Measurements from ENCODE around the gene GFOD2. TPM values are rescaled to one million over a fixed set of nuclear protein-coding genes. Genes with fewer than 3 reads are reported as not detected.

The GFOD2 gene
- total and polyA plus RNA-seq, 8 donors: 6.4 to 17.2 (median 9.6) TPM

DNA sequence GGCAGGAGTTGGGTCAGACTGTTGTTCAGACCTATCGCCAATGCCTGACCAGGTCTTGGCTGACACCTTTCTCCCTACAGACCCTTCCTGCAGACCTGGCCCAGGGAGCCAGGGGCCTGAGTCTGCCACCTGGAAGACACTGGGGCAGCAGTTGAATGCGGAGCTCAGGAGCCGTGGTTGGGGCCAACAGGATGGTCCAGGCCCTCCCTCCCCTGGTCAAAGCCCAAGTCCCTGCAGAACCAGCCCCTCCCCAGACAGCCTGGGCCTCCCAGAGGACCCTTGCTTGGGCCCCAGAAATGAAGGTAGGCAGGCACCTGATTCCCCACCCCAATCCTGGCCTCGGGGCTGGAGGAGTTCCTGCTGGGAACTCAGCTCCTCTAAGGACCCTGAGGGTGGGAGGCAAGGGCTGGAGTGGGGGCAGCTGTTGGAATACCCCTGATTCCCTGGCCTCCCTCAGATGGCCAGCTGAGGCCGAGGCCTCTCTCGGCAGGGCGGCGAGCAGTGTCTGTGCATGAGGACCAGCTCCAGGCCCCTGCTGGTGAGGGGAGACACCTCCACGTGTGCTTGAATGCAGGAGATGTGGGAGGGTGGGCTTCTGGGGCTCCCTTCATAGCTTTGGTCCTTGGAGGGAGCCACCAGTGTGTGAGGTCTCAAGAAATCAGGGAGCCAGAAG, 62.6 kb downstream of the GFOD2 start:
- Histone ChIP-seq H3K27ac (no peak overlapping the region), H3K36me3 (no peaks in the 10 kb centered on the region), H3K4me1 (peaks cover 7 to 8% (median 8%) of the 10 kb centered on the region in 3 donors), H3K9me3 (no peaks in the 10 kb centered on the region), H3K27me3 (no peaks in the 10 kb centered on the region), H3K4me3 (no peak overlapping the region)
- TF ChIP-seq CTCF (IDR thresholded peaks at IDR 0.05): no peak
- DNase-seq (no peak), FAIRE-seq (no peak), ATAC-seq (no peak)
- WGBS, 2 donors: 82 to 86% methylated on average over 9 of the region's 9 CpGs
- intact Hi-C loops (cut with DNase I): no loop called here

- DNase-seq: no peak
- no peak for TF ChIP-seq CTCF (IDR thresholded peaks at IDR 0.05)
- intact Hi-C loops (cut with DNase I): no loop called here
- no peak overlapping the region for H3K4me3 ChIP-seq
- no peaks in the 10 kb centered on the region for H3K9me3 ChIP-seq
- WGBS, 2 donors: 73% methylated on average over 4 of the region's 4 CpGs
- H3K36me3 ChIP-seq: no peaks in the 10 kb centered on the region
- ATAC-seq: no peak
- no peak for FAIRE-seq
- peaks cover 6 to 8% (median 7%) of the 10 kb centered on the region in 3 donors for H3K4me1 ChIP-seq
- no peak overlapping the region for H3K27ac ChIP-seq
- no peaks in the 10 kb centered on the region for H3K27me3 ChIP-seq
These were observed 63.8 kb downstream of the GFOD2 start for GRCh38 chr16:67655363-67655762.

DNA sequence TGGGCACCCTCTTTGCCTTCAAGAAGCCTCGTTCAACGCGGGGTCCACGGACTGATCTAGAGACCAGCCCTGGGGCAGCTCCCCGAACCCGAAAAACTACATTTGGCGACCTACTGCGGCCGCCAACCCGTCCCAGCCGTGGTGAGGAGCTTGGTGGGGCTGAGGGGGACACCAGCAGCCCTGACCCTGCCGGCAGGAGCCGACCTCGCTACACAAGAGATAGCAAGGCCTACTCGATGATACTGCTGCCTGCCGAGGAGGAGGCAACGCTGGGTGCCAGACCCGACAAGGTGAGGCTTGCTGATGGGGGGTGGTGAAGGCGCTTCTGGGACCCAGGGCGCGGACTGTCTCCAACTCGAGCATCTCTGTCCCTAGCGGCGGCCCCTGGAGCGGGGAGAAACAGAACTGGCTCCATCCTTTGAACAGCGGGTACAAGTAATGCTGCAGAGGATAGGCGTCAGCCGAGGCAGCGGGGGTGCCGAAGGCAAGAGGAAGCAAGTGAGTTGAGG, 64.7 kb downstream of the GFOD2 start:
- no peaks in the 10 kb centered on the region for H3K9me3 ChIP-seq
- no peak overlapping the region for H3K27ac ChIP-seq
- ATAC-seq (no peak), FAIRE-seq (no peak), DNase-seq (peak in 2 of 6 donors; percentile 13 to 72)
- TF ChIP-seq CTCF (IDR thresholded peaks at IDR 0.05): no peak
- intact Hi-C loops (cut with DNase I): no loop called here
- no peaks in the 10 kb centered on the region for H3K36me3 ChIP-seq
- WGBS, 2 donors: 47 to 52% methylated on average over 30 of the region's 30 CpGs
- H3K4me1 ChIP-seq: peaks cover 6 to 8% (median 6%) of the 10 kb centered on the region in 3 donors
- H3K4me3 ChIP-seq: no peak overlapping the region
- H3K27me3 ChIP-seq: no peaks in the 10 kb centered on the region

GRCh38 chr16:67653789-67654402, 65.2 kb downstream of the GFOD2 start:
- peak in 1 of 6 donors; percentile 15 for DNase-seq
- Histone ChIP-seq H3K27ac (no peak overlapping the region), H3K4me3 (peak overlapping the region in 2 of 4 donors; percentile 42 to 47), H3K27me3 (no peaks in the 10 kb centered on the region), H3K36me3 (no peaks in the 10 kb centered on the region), H3K9me3 (no peaks in the 10 kb centered on the region), H3K4me1 (peaks cover 0 to 8% (median 6%) of the 10 kb centered on the region in 3 donors)
- 23 to 26% methylated on average over 15 to 24 of the region's 25 CpGs for WGBS, 2 donors
- intact Hi-C loops (cut with DNase I): no loop called here
- peak in 1 of 4 donors; percentile 4 for ATAC-seq
- no peak for FAIRE-seq
- TF ChIP-seq CTCF (IDR thresholded peaks at IDR 0.05): no peak

All from pancreas (tissue), 10 donors.